ENCODE data around the gene CAPN5. TPM values are rescaled to one million over a fixed set of nuclear protein-coding genes. Genes with fewer than 3 reads are reported as not detected.

The CAPN5 gene
- total and polyA plus RNA-seq, 2 of the 13 experiments (the other 11 are each of a cell fraction or from before 2014, with no cell fraction given), result 0.27 to 1.2 TPM

GRCh38 chr11:77057938-77058474, 8.8 kb upstream of the CAPN5 start (continued):
- TF ChIP-seq ZBTB40 (IDR thresholded peaks at IDR 0.05) (no peak), ZBTB40 (CRISPR knock-in tag; IDR thresholded peaks at IDR 0.05) (no peak), ZBTB8A (CRISPR knock-in tag; IDR thresholded peaks at IDR 0.05; ENCODE audit: borderline replicate concordance, low read depth) (no peak), FOXO1 (CRISPR knock-in tag; IDR thresholded peaks at IDR 0.05) (no peak), RORA (CRISPR knock-in tag; IDR thresholded peaks at IDR 0.05) (no peak), CEBPB (IDR thresholded peaks at IDR 0.05; ENCODE audit: borderline replicate concordance, low read depth, low read length) (no peak), PHF8 (CRISPR knock-in tag; IDR thresholded peaks at IDR 0.05) (no peak)

Measured in HepG2 (cell line).